GM21528 (cell line): ENCODE data around the gene GOLIM4.
"Not testable (repeated sequence)": the region's sequence is repeated elsewhere in the genome, so short reads cannot be mapped to it uniquely, and the experiment has no call there.

Experiments
- ATAC-seq: cut with Tn5 transposase; IDR thresholded peaks from one replicate; pipeline ENCODE4 v1.9.1; 2021; ENCODE audit warnings: mild to moderate bottlenecking, moderate library complexity; ENCODE audit not compliant: unreplicated experiment, low FRiP score

Gene GOLIM4

GRCh38 chr3:168080499-168081170 lies 15.1 kb downstream of the GOLIM4 start:
- ATAC-seq, result no peak

- ATAC-seq, result no peak
These were observed 15.7 kb downstream of the GOLIM4 start for GRCh38 chr3:168080022-168080421.

GRCh38 chr3:168077091-168077490 lies 18.6 kb downstream of the GOLIM4 start:
- ATAC-seq, result no peak

- no peak for ATAC-seq
These were observed 21.7 kb downstream of the GOLIM4 start for GRCh38 chr3:168073842-168074605.

GRCh38 chr3:168072323-168072650 lies 23.4 kb downstream of the GOLIM4 start:
- no peak for ATAC-seq

- no peak for ATAC-seq
These were observed 24.0 kb downstream of the GOLIM4 start for GRCh38 chr3:168071591-168072322.

GRCh38 chr3:168070919-168071318 lies 24.8 kb downstream of the GOLIM4 start:
- no peak for ATAC-seq

GRCh38 chr3:168068346-168068745 lies 27.4 kb downstream of the GOLIM4 start:
- ATAC-seq, result no peak

GRCh38 chr3:168066882-168067281 lies 28.8 kb downstream of the GOLIM4 start:
- ATAC-seq, result no peak

GRCh38 chr3:168065569-168065968 lies 30.2 kb downstream of the GOLIM4 start:
- no peak for ATAC-seq

- no peak for ATAC-seq
These were observed 32.6 kb downstream of the GOLIM4 start for GRCh38 chr3:168063122-168063521.

- ATAC-seq, result no peak
These were observed 33.0 kb downstream of the GOLIM4 start for GRCh38 chr3:168062679-168063078.

GRCh38 chr3:168061332-168061996 lies 34.3 kb downstream of the GOLIM4 start:
- peak; percentile 89 for ATAC-seq

- no peak for ATAC-seq
These were observed 35.4 kb downstream of the GOLIM4 start for GRCh38 chr3:168060317-168060716.

- no peak for ATAC-seq
These were observed 37.2 kb downstream of the GOLIM4 start for GRCh38 chr3:168058481-168058880.

- not testable (repeated sequence) for ATAC-seq
These were observed 39.1 kb downstream of the GOLIM4 start for GRCh38 chr3:168056398-168057230.

- no peak for ATAC-seq
These were observed 41.3 kb downstream of the GOLIM4 start for GRCh38 chr3:168054447-168054846.

GRCh38 chr3:168053115-168053514 lies 42.6 kb downstream of the GOLIM4 start:
- ATAC-seq, result no peak

GRCh38 chr3:168052515-168052914 lies 43.2 kb downstream of the GOLIM4 start:
- no peak for ATAC-seq
